ENCODE measurements around the gene CLEC18B. TPM values are rescaled to one million over a fixed set of nuclear protein-coding genes. Genes with fewer than 3 reads are reported as not detected.
"Not testable (repeated sequence)": the region's sequence is repeated elsewhere in the genome, so short reads cannot be mapped to it uniquely, and the experiment has no call there.

CLEC18B gene
- total RNA-seq, 2 experiments from 2014 or later = 1.4 to 1.9 TPM

DNA sequence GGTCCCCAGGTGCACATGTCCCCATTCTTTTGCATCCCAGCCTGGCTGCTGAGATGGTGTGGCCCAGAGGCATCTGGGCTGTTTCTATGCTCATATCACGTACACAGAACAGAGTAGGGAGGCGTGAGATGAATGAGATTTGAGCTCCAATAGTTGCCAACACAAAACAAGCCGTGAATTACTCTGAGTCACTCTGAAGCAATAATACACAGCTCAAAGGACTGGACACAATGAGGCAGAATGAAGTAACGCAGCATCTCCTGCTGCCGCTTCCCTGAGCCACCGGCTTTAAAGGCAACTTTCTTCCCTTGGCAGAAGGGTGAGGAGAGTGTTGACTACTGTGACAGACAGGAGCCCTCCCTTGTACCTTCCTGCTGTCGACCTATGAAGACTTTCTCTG lies 33.9 kb upstream of the CLEC18B start:
- Mint-ChIP-seq H3K4me3 (no peak overlapping the region), H3K36me3 (ENCODE audit: low read depth) (peaks cover 52% of the 10 kb centered on the region), H3K9me3 (no peaks in the 10 kb centered on the region), H3K27me3 (no peaks in the 10 kb centered on the region), H3K4me1 (no peaks in the 10 kb centered on the region), H3K27ac (no peak overlapping the region)
- ChIA-PET POLR2A (interaction anchor here (0.7 kb wide), 1 partner anchor 217 kb away, joined by 3 read pairs; no protein-coding TSS in a partner anchor), CTCF (no interaction called here)
- DNase-seq = no peak

- Mint-ChIP-seq H3K27ac (peak overlapping the region; percentile 26), H3K9me3 (no peaks in the 10 kb centered on the region), H3K27me3 (no peaks in the 10 kb centered on the region), H3K4me3 (no peak overlapping the region), H3K4me1 (peaks cover 3% of the 10 kb centered on the region), H3K36me3 (ENCODE audit: low read depth) (peaks cover 43% of the 10 kb centered on the region)
- ChIA-PET CTCF (no interaction called here), POLR2A (no interaction called here)
- no peak for DNase-seq
Measured at GRCh38 chr16:74451951-74452758, 30.9 kb upstream of the CLEC18B start.

GRCh38 chr16:74450967-74451760 lies 29.9 kb upstream of the CLEC18B start:
- no peak for DNase-seq
- Mint-ChIP-seq H3K4me3 (no peak overlapping the region), H3K9me3 (no peaks in the 10 kb centered on the region), H3K27me3 (no peaks in the 10 kb centered on the region), H3K4me1 (peaks cover 3% of the 10 kb centered on the region), H3K27ac (no peak overlapping the region), H3K36me3 (ENCODE audit: low read depth) (peaks cover 39% of the 10 kb centered on the region)
- POLR2A ChIA-PET = no interaction called here
- CTCF ChIA-PET = no interaction called here

DNA sequence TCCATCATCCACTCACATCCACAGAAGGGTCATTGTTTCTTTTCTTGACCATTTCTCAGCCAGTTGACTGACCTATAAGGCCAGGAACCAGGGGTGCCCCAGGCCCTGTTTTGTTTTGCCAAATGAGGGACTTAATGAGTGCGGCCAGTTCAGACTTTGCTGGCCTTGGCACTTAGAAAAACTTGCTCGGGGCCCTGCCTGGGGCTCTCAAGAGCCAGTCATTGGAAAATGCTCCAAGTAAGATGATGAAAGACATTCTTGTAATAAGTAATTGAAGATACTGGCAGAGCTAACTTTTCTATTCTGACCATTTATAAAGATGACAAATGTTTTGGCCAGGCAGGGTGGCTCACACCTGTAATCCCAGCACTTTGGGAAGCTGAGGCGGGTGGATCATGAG lies 29.0 kb upstream of the CLEC18B start:
- CTCF ChIA-PET = interaction anchor here (1.0 kb wide), 1 partner anchor 10 kb away, joined by 5 read pairs; no protein-coding TSS in a partner anchor
- Mint-ChIP-seq H3K4me3 (no peak overlapping the region), H3K27ac (no peak overlapping the region), H3K9me3 (no peaks in the 10 kb centered on the region), H3K4me1 (peaks cover 3% of the 10 kb centered on the region), H3K36me3 (ENCODE audit: low read depth) (peaks cover 31% of the 10 kb centered on the region), H3K27me3 (no peaks in the 10 kb centered on the region)
- POLR2A ChIA-PET = no interaction called here
- DNase-seq = no peak

- Mint-ChIP-seq H3K4me1 (peaks cover 3% of the 10 kb centered on the region), H3K36me3 (ENCODE audit: low read depth) (peaks cover 28% of the 10 kb centered on the region), H3K27ac (no peak overlapping the region), H3K4me3 (no peak overlapping the region), H3K9me3 (no peaks in the 10 kb centered on the region), H3K27me3 (no peaks in the 10 kb centered on the region)
- ChIA-PET CTCF (interaction anchor here (0.6 to 1.1 kb wide), 3 partner anchors 9 to 127 kb away, joined by 3 to 5 read pairs (median 3); no protein-coding TSS in a partner anchor), POLR2A (no interaction called here)
- no peak for DNase-seq
Measured at GRCh38 chr16:74449470-74449869, 28.2 kb upstream of the CLEC18B start.

- Mint-ChIP-seq H3K27ac (no peak overlapping the region), H3K9me3 (no peaks in the 10 kb centered on the region), H3K27me3 (no peaks in the 10 kb centered on the region), H3K36me3 (ENCODE audit: low read depth) (peaks cover 28% of the 10 kb centered on the region), H3K4me3 (no peak overlapping the region), H3K4me1 (peaks cover 3% of the 10 kb centered on the region)
- POLR2A ChIA-PET = no interaction called here
- DNase-seq = no peak
- CTCF ChIA-PET = interaction anchor here (1.1 kb wide), 1 partner anchor 18 kb away, joined by 3 read pairs; no protein-coding TSS in a partner anchor
Measured at GRCh38 chr16:74448990-74449389, 27.7 kb upstream of the CLEC18B start.

- no peaks in the 10 kb centered on the region for H3K9me3 Mint-ChIP-seq
- peaks cover 22% of the 10 kb centered on the region for H3K36me3 Mint-ChIP-seq (ENCODE audit: low read depth)
- POLR2A ChIA-PET = no interaction called here
Measured at GRCh38 chr16:74447578-74447977, 26.3 kb upstream of the CLEC18B start.

GRCh38 chr16:74446866-74447265 lies 25.6 kb upstream of the CLEC18B start:
- POLR2A ChIA-PET = no interaction called here
- H3K27ac Mint-ChIP-seq = no peak overlapping the region
- CTCF ChIA-PET = no interaction called here
- H3K4me3 Mint-ChIP-seq = no peak overlapping the region
- H3K9me3 Mint-ChIP-seq = no peaks in the 10 kb centered on the region
- H3K4me1 Mint-ChIP-seq = peaks cover 9% of the 10 kb centered on the region
- H3K36me3 Mint-ChIP-seq (ENCODE audit: low read depth) = peaks cover 19% of the 10 kb centered on the region
- no peaks in the 10 kb centered on the region for H3K27me3 Mint-ChIP-seq
- DNase-seq = no peak

More at GRCh38 chr16:74447578-74447977, 26.3 kb upstream of the CLEC18B start:
- DNase-seq = no peak
- CTCF ChIA-PET = no interaction called here
- H3K4me3 Mint-ChIP-seq = no peak overlapping the region
- H3K27ac Mint-ChIP-seq = no peak overlapping the region
- H3K27me3 Mint-ChIP-seq = no peaks in the 10 kb centered on the region
- peaks cover 7% of the 10 kb centered on the region for H3K4me1 Mint-ChIP-seq

- POLR2A ChIA-PET, CTCF ChIA-PET, H3K4me3 Mint-ChIP-seq, H3K9me3 Mint-ChIP-seq, H3K27me3 Mint-ChIP-seq, H3K27ac Mint-ChIP-seq, DNase-seq: not testable (repeated sequence)
- Mint-ChIP-seq H3K4me1 (peaks cover 21% of the 10 kb centered on the region), H3K36me3 (ENCODE audit: low read depth) (peaks cover 28% of the 10 kb centered on the region)
Measured at GRCh38 chr16:74443624-74444346, 22.5 kb upstream of the CLEC18B start.

- no peak for DNase-seq
- POLR2A ChIA-PET = no interaction called here
- Mint-ChIP-seq H3K4me1 (peaks cover 34% of the 10 kb centered on the region), H3K4me3 (no peak overlapping the region), H3K27ac (peak overlapping the region; percentile 86), H3K27me3 (no peaks in the 10 kb centered on the region), H3K9me3 (no peaks in the 10 kb centered on the region), H3K36me3 (ENCODE audit: low read depth) (peaks cover 32% of the 10 kb centered on the region)
- CTCF ChIA-PET = interaction anchor here (0.7 to 1.8 kb wide), 2 partner anchors 10 to 1127 kb away, joined by 3 to 5 read pairs; no protein-coding TSS in a partner anchor
Measured at GRCh38 chr16:74439685-74440084, 18.4 kb upstream of the CLEC18B start.

DNA sequence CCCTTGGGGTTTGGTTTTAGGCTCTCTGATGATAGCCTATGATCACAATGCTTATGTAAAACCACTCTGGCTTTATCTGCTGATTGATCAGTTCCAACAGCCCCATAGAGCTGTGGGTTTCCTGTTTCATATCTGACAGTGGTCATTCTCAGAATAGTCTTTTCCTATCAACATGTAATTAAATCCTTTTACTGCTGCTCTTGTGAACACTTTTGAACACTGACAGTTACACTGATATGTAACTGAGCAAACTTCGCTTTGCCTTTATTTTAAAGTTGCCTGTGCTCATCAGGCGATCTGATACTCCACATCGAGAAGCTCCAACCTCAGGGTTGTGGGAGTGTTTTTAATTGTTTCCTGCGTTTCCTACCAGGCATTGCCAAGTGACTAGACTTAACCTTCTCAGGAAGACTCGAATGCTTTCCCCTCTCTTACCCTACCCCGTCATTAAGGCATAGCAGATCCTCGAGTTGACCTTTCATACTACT lies 17.3 kb upstream of the CLEC18B start:
- DNase-seq = peak; percentile 49
- Mint-ChIP-seq H3K27me3 (no peaks in the 10 kb centered on the region), H3K36me3 (ENCODE audit: low read depth) (peaks cover 32% of the 10 kb centered on the region), H3K4me3 (peak overlapping the region; percentile 52), H3K4me1 (peaks cover 34% of the 10 kb centered on the region), H3K9me3 (no peaks in the 10 kb centered on the region), H3K27ac (peak overlapping the region; percentile 86)
- POLR2A ChIA-PET = no interaction called here
- CTCF ChIA-PET = interaction anchor here (0.5 kb wide), 1 partner anchor 118 kb away, joined by 3 read pairs; no protein-coding TSS in a partner anchor

- Mint-ChIP-seq H3K27me3 (no peaks in the 10 kb centered on the region), H3K4me1 (peaks cover 6% of the 10 kb centered on the region), H3K36me3 (ENCODE audit: low read depth) (peaks cover 6% of the 10 kb centered on the region), H3K27ac (peak overlapping the region; percentile 6), H3K9me3 (no peaks in the 10 kb centered on the region), H3K4me3 (no peak overlapping the region)
- DNase-seq = no peak
- CTCF ChIA-PET = interaction anchor here (0.9 to 1.4 kb wide), 2 partner anchors 10 to 18 kb away, joined by 3 to 5 read pairs; no protein-coding TSS in a partner anchor
- POLR2A ChIA-PET = no interaction called here
Measured at GRCh38 chr16:74431516-74431915, 10.2 kb upstream of the CLEC18B start.

Data from activated CD4-positive, alpha-beta T cell treated with anti-CD3 and anti-CD28 coated beads, Interleukin-2, amount 10 ng/mL, durations not matched to agents 7 days and 5 days (primary cell).